NCI-H2029 treated with DMSO at 0.1 percent for 48 hours (cell line): ENCODE measurements around the gene SCAF11.
"Not testable (repeated sequence)": the region's sequence is repeated elsewhere in the genome, so short reads cannot be mapped to it uniquely, and the experiment has no call there.

Source experiments
- DNase-seq: peaks from one replicate; lab custom pipeline; 2025; lab: John Stamatoyannopoulos, UW

The SCAF11 gene, protein sequence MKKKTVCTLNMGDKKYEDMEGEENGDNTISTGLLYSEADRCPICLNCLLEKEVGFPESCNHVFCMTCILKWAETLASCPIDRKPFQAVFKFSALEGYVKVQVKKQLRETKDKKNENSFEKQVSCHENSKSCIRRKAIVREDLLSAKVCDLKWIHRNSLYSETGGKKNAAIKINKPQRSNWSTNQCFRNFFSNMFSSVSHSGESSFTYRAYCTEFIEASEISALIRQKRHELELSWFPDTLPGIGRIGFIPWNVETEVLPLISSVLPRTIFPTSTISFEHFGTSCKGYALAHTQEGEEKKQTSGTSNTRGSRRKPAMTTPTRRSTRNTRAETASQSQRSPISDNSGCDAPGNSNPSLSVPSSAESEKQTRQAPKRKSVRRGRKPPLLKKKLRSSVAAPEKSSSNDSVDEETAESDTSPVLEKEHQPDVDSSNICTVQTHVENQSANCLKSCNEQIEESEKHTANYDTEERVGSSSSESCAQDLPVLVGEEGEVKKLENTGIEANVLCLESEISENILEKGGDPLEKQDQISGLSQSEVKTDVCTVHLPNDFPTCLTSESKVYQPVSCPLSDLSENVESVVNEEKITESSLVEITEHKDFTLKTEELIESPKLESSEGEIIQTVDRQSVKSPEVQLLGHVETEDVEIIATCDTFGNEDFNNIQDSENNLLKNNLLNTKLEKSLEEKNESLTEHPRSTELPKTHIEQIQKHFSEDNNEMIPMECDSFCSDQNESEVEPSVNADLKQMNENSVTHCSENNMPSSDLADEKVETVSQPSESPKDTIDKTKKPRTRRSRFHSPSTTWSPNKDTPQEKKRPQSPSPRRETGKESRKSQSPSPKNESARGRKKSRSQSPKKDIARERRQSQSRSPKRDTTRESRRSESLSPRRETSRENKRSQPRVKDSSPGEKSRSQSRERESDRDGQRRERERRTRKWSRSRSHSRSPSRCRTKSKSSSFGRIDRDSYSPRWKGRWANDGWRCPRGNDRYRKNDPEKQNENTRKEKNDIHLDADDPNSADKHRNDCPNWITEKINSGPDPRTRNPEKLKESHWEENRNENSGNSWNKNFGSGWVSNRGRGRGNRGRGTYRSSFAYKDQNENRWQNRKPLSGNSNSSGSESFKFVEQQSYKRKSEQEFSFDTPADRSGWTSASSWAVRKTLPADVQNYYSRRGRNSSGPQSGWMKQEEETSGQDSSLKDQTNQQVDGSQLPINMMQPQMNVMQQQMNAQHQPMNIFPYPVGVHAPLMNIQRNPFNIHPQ (N-terminal part only)

GRCh38 chr12:45990468-45991283 is at the start of gene SCAF11:
Gene SCAF11 (minus strand): TSS chr12:45990574. CDS start chr12:45964167, 26,407 bp downstream.
- DNase-seq: peak; percentile 96

GRCh38 chr12:46037066-46037465 is 46.7 kb upstream of the SCAF11 start:
- not testable (repeated sequence) for DNase-seq

DNA sequence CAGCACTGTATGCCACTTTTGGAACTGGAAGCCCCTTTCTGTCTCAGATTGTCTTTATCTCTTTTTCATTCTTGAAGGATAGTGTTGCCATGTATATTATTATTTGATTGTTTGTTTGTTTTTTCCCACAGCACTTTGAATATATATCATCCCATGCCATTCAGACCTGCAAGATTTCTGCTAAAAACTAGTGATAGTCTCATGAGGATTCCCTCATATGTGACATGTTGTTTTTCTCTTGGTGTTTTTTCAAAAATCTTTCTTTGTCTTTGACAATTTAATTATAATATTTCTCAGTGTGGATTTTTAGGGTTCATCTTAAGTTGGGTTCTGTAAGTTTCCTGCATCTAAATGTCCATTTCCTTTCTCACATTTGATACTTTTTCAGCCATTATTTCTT is 36.8 kb upstream of the SCAF11 start:
- DNase-seq: no peak

GRCh38 chr12:46024099-46024498 is 33.7 kb upstream of the SCAF11 start:
- DNase-seq: no peak

DNA sequence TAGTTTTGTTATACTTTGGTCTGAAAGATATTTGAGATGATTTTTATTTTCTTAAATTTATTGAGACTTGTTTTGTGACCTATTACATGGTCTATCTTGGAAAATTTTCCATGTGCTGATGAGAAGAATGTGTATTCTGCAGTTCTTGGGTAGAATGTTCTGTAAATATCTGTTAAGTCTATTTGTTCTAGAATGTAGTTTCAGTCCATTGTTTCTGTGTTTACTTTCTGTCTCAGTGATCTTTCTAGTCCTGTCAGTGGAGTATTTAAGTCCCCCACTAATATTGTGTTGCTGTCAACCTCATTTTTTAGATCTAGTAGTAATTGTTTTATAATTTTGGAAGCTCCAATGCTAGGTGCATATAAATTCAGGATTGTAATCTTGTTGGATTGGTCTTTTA is 30.4 kb upstream of the SCAF11 start:
- DNase-seq: no peak

GRCh38 chr12:46018712-46019111 is 28.3 kb upstream of the SCAF11 start:
- DNase-seq: not testable (repeated sequence)

DNA sequence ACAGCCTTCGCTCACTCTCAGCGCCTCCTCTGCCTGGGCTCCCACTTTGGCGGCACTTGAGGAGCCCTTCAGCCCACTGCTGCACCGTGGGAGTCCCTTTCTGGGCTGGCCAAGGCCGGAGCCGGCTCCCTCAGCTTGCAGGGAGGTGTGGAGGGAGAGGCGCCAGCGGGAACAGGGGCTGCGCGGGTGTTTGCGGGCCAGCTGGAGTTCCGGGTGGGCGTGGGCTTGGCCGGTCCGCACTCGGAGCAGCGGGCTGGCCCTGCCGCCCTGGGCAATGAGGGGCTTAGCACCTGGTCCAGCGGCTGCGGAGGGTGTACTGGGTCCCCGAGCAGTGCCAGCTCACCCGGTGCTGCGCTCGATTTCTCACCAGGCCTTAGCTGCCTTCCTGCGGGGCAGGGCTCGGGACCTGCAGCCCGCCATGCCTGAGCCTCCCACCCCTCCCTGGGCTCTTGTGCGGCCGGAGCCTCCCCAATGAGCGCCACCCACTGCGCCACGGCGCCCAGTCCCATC is 27.5 kb upstream of the SCAF11 start:
- not testable (repeated sequence) for DNase-seq

- DNase-seq: no peak
These were observed 15.4 kb upstream of the SCAF11 start for GRCh38 chr12:46005823-46006222.

DNA sequence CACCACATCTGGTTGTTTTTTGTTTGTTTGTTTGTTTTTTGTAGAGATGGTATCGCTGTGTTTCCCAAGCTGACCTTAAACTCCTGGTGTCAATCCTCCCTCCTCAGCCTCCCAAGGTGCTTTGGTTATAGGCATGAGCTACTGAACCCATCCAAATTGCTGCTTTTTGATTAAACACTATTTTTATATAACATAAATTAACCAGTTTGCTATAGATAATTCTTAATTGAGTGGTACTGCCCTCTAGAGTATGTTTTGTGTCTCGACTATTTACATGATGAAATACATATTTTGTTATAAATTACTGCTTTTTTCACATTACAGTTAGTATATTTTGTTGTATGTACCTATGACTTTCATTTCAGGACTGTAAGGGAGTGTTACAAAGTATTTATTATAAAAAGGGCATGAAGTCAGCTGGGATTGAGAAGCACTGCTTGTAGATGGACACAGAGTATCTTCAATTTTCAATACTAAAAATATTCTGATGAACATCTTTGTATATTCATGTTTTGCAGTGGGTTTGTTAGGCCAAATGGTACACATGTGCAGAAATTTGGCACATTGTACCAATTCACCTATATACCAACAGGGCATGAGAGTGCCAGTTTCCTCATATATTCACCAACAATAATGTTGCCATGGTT is 14.9 kb upstream of the SCAF11 start:
- DNase-seq: no peak

- DNase-seq: no peak
These were observed 14.3 kb upstream of the SCAF11 start for GRCh38 chr12:46004715-46005114.

DNA sequence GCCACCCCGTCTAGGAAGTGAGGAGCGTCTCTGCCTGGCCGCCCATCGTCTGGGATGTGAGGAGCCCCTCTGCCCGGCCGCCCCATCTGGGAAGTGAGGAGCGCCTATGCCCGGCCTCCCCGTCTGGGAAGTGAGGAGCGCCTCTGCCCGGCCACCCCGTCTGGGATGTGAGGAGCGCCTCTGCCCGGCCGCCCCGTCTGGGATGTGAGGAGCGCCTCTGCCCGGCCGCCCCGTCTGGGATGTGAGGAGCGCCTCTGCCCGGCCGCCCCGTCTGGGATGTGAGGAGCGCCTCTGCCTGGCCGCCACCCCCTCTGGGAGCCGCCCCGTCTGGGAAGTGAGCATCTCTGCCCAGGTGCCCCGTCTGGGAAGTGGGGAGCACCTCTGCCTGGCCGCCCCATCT is 9.7 kb upstream of the SCAF11 start:
- DNase-seq: not testable (repeated sequence)

DNA sequence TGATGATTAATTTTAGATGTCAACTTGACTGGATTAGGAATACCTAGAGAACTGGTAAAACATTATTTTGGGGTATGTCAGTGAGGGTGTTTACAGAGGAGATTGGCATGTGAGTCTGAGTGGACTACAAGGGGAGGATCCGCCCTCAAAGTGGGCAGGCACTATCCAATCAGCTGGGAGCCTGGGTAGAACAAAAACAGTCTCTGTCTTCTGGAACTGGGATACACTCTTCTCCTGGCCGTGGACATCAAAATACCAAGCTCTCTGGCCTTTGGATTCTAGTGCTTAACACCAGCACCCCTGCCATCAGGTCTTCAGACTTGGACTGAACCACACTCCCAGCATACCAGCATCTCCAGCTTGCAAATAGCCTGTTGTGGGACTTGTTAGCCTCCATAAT is 4.4 kb upstream of the SCAF11 start:
- no peak for DNase-seq

- peak; percentile 84 for DNase-seq
These were observed 1.2 kb upstream of the SCAF11 start for GRCh38 chr12:45991284-45992249.

- peak; percentile 22 for DNase-seq
These were observed 480 bp downstream of the SCAF11 start for GRCh38 chr12:45989721-45990467.

DNA sequence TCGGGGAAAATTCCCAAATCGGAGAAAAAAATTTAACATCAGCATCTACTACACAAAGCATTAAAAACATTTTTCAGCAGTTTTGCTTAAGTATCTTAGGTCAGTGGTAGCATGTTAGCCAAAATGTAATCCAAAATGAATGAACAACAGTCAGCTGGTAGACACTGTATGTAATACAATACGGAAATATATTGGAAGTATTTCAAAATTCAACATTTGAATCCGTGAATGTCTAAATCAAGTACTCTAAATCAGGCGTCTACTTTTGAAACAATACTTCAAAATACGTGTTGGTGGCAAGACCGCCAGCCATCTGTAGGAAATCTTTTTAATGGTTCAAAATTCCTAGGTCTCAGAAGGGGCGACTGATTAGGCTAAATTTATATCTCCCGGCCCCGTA is 1.1 kb downstream of the SCAF11 start:
- no peak for DNase-seq

DNA sequence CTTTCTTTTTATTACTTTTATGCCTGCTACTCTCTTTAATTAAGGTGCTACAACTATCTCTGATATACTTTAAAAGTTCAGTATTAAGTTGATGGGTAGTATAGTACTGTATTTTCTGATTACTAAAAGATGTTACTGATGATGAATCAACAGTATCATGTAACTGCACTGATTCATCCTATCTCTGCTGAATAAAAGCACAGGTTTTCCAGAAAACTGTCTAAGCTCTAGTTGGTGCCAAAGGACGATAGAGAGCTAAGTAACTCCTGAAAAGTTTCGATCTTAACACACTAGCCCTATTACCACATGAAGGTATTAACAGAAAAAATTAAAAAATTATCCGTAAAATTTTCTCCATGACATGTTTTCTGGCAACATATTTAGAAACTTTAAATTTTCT is 2.1 kb downstream of the SCAF11 start:
- no peak for DNase-seq

DNA sequence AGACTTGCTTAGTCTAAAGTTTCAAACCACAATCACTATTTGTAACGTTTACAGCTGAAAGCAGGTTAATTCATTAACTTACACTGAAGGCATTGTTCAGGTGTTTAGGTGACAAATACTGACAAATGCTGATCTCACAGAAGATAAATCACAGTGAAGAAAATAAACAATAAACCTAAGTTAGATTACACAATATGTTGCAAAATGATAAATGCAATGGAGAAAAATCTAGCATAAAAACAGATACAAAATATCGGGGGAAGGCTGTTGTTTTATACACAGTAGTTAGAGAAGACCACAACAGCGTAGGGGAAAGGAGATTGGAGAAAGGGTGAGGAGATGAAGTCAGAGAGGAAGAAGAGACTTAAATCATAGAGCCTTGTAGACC is 3.0 kb downstream of the SCAF11 start:
- no peak for DNase-seq

- no peak for DNase-seq
These were observed 3.6 kb downstream of the SCAF11 start for GRCh38 chr12:45986641-45987339.
